PC-3 (cell line): Measurements from ENCODE around the gene PIGS. TPM values are rescaled to one million over a fixed set of nuclear protein-coding genes. Genes with fewer than 3 reads are reported as not detected.

Experiments
- ATAC-seq: fragments of 200-7000 bp; cut with Tn5 transposase; 2 replicates; pipeline ENCODE4 v1.9.1; 2020; ENCODE audit warnings: mild to moderate bottlenecking, moderate library complexity
- BruUV-seq: library from RNA; stranded (reverse); fragments of 400-500 nt; replicated peaks from 2 replicates; lab custom pipeline; 2021; lab: Mats Ljungman, UMichigan
- CTCF ChIA-PET: fragments of 300-600 bp; sonication (Branson Sonifier 250); formaldehyde crosslinking; loops from one replicate; lab custom pipeline; 2022; ENCODE audit warnings: antibody characterized with exemption; lab: Charles Lee
- POLR2A ChIA-PET: fragments of 300-600 bp; sonication (Branson Sonifier 250); formaldehyde crosslinking; loops from one replicate; lab custom pipeline; 2022; ENCODE audit warnings: antibody characterized with exemption; ENCODE audit not compliant: unreplicated experiment; lab: Charles Lee
- DNase-seq: peaks from one replicate; pipeline ENCODE4 v3.0.0-alpha.2; 2015
- H2AFZ ChIP-seq: fragments of 300-600 bp; sonication (generic); 2 replicates; pipeline ENCODE4 v1.6.0; 2016; ENCODE audit warnings: antibody characterized with exemption, low read length
- H3F3A ChIP-seq: fragments of 300-600 bp; sonication (generic); one replicate; pipeline ENCODE4 v1.6.0; 2017; ENCODE audit warnings: antibody characterized with exemption, low read length, control low read depth, mild to moderate bottlenecking; ENCODE audit not compliant: unreplicated experiment
- H3K27ac ChIP-seq: fragments of 300-600 bp; sonication (generic); 2 replicates; pipeline ENCODE4 v1.5.1; 2016; ENCODE audit warnings: mild to moderate bottlenecking, low read length
- H3K27me3 ChIP-seq: fragments of 300-600 bp; sonication (generic); 2 replicates; pipeline ENCODE4 v1.6.1; 2016; ENCODE audit warnings: low read length, mixed read lengths
- H3K36me3 ChIP-seq: fragments of 300-600 bp; sonication (generic); 2 replicates; pipeline ENCODE4 v1.6.1; 2016; ENCODE audit warnings: low read depth, mixed run types, low read length, mixed read lengths
- H3K4me1 ChIP-seq: fragments of 300-600 bp; sonication (generic); 2 replicates; pipeline ENCODE4 v1.5.1; 2016; ENCODE audit warnings: low read length; ENCODE audit not compliant: insufficient read depth
- H3K4me2 ChIP-seq: fragments of 300-600 bp; sonication (generic); 2 replicates; pipeline ENCODE4 v1.6.0; 2016; ENCODE audit warnings: low read length
- H3K4me3 ChIP-seq: fragments of 300-600 bp; sonication (generic); 2 replicates; pipeline ENCODE4 v1.5.1; 2016; ENCODE audit warnings: mild to moderate bottlenecking, low read length, mixed read lengths
- H3K79me2 ChIP-seq: fragments of 300-600 bp; sonication (generic); 2 replicates; pipeline ENCODE4 v1.6.1; 2017; ENCODE audit warnings: low read length, mixed read lengths
- H3K9ac ChIP-seq: fragments of 300-600 bp; sonication (generic); 2 replicates; pipeline ENCODE4 v1.6.0; 2016; ENCODE audit warnings: mild to moderate bottlenecking, low read length
- H3K9me2 ChIP-seq: fragments of 300-600 bp; sonication (generic); replicated peaks from 2 replicates; pipeline ENCODE4 v1.6.1; 2016; ENCODE audit warnings: mixed run types, low read length, mixed read lengths
- H3K9me3 ChIP-seq: fragments of 300-600 bp; sonication (generic); 2 replicates; pipeline ENCODE4 v1.6.1; 2016; ENCODE audit warnings: low read length, mixed read lengths
- H4K20me1 ChIP-seq: fragments of 300-600 bp; sonication (generic); 2 replicates; pipeline ENCODE4 v1.6.1; 2016; ENCODE audit warnings: low read length, mixed read lengths
- CTCF ChIP-seq: fragments of 300-600 bp; sonication (generic); conservative IDR thresholded peaks from 2 replicates; pipeline ENCODE4 v1.5.1; 2017; ENCODE audit warnings: antibody characterized with exemption, low read depth, mild to moderate bottlenecking, low read length
- EZH2 ChIP-seq: fragments of 300-600 bp; sonication (generic); IDR thresholded peaks from one replicate; pipeline ENCODE4 v1.6.1; 2017; ENCODE audit warnings: antibody characterized with exemption, mild to moderate bottlenecking, low read length; ENCODE audit not compliant: unreplicated experiment
- EZH2phosphoT487 ChIP-seq: fragments of 300-600 bp; sonication (generic); IDR thresholded peaks from 2 replicates; pipeline ENCODE4 v1.6.1; 2018; ENCODE audit warnings: mild to moderate bottlenecking, antibody characterized with exemption, low read length, borderline replicate concordance
- intact Hi-C: fragments of 100-400 bp; cut with micrococcal nuclease; formaldehyde crosslinking; loops from 2 replicates; pipeline ENCODE4 v1.9.0; 2023
- total RNA-seq: library from RNA; depleted of rRNA; stranded (reverse); fragments of >200 nt; gene quantifications from 2 replicates; pipeline ENCODE4 v1.2.3, GENCODE V29; 2014

PIGS gene
- total RNA-seq, 1 experiment from 2014 or later, result 15.8 TPM

GRCh38 chr17:28598389-28598788 lies 27.1 kb upstream of the PIGS start:
- CTCF ChIA-PET, result no interaction called here
- peaks cover 9% of the 10 kb centered on the region for H3F3A ChIP-seq
- BruUV-seq, result TSS peak; percentile 68
- H3K27me3 ChIP-seq, result no peaks in the 10 kb centered on the region
- H3K4me2 ChIP-seq, result peak overlapping the region; percentile 99
- H3K4me1 ChIP-seq, result peaks cover 8% of the 10 kb centered on the region; the same call in 1 of the 2 replicates
- no peak for DNase-seq
- TF ChIP-seq EZH2phosphoT487 (no peak), EZH2 (no peak), CTCF (no peak)
- POLR2A ChIA-PET, result no interaction called here
- H3K9me3 ChIP-seq, result no peaks in the 10 kb centered on the region
- 0 out of 2 replicates have a peak, but pooled peaks cover under 1% of the 10 kb centered on the region for H3K36me3 ChIP-seq
- no peak for ATAC-seq
- H3K27ac ChIP-seq, result peak overlapping the region; percentile 98
- H4K20me1 ChIP-seq, result no peaks in the 10 kb centered on the region
- peaks cover 22% of the 10 kb centered on the region for H3K79me2 ChIP-seq
- H3K9ac ChIP-seq, result peak overlapping the region; percentile 91
- peak overlapping the region; percentile 98 for H3K4me3 ChIP-seq
- intact Hi-C loops, result no loop called here
- H3K9me2 ChIP-seq, result no peaks in the 10 kb centered on the region
- peak overlapping the region; percentile 98 for H2AFZ ChIP-seq

- Histone ChIP-seq H3K27me3 (no peaks in the 10 kb centered on the region), H3K79me2 (peaks cover 28% of the 10 kb centered on the region), H3K4me2 (peak overlapping the region; percentile 99), H3F3A (peaks cover 9% of the 10 kb centered on the region), H3K9me3 (no peaks in the 10 kb centered on the region), H2AFZ (peak overlapping the region; percentile 11), H3K36me3 (peaks cover 6% of the 10 kb centered on the region; the same call in 1 of the 2 replicates), H3K4me3 (peak overlapping the region; percentile 98), H3K9ac (peak overlapping the region; percentile 91), H3K27ac (peak overlapping the region; percentile 98), H4K20me1 (no peaks in the 10 kb centered on the region), H3K4me1 (peaks cover 8% of the 10 kb centered on the region; the same call in 1 of the 2 replicates), H3K9me2 (no peaks in the 10 kb centered on the region)
- DNase-seq (peak; percentile 25), ATAC-seq (no peak)
- no TSS peak for BruUV-seq
- ChIA-PET POLR2A (no interaction called here), CTCF (no interaction called here)
- TF ChIP-seq EZH2phosphoT487, result no peak
- intact Hi-C loops, result no loop called here
These were observed 26.5 kb upstream of the PIGS start for GRCh38 chr17:28597606-28598383.

- POLR2A ChIA-PET, result no interaction called here
- Histone ChIP-seq H3K4me1 (no peaks in the 10 kb centered on the region; the same call in 1 of the 2 replicates), H3K9me2 (no peaks in the 10 kb centered on the region), H2AFZ (no peak overlapping the region), H3K4me3 (no peak overlapping the region), H3F3A (no peaks in the 10 kb centered on the region), H3K9ac (no peak overlapping the region), H3K36me3 (peaks cover 19% of the 10 kb centered on the region), H4K20me1 (no peaks in the 10 kb centered on the region), H3K79me2 (peaks cover 15% of the 10 kb centered on the region), H3K4me2 (no peak overlapping the region), H3K9me3 (no peaks in the 10 kb centered on the region), H3K27me3 (no peaks in the 10 kb centered on the region), H3K27ac (no peak overlapping the region)
- CTCF ChIA-PET, result no interaction called here
- intact Hi-C loops, result no loop called here
- ATAC-seq (no peak), DNase-seq (no peak)
- TF ChIP-seq EZH2 (no peak), EZH2phosphoT487 (no peak), CTCF (no peak)
- BruUV-seq, result no TSS peak
These were observed 20.9 kb upstream of the PIGS start for GRCh38 chr17:28592260-28592659.
